GM23248 (cell line): Measurements from ENCODE around the gene AQP2. TPM values are rescaled to one million over a fixed set of nuclear protein-coding genes. Genes with fewer than 3 reads are reported as not detected.

ENCODE experiments used
- DNase-seq: peaks from one replicate; pipeline ENCODE4 v3.0.0-alpha.2; 2015
- H2AFZ ChIP-seq: fragments of 200-600 bp; sonication (generic); 2 replicates; pipeline ENCODE4 v1.6.1; 2016; ENCODE audit warnings: antibody characterized with exemption
- H3F3A ChIP-seq: fragments of 200-600 bp; sonication (generic); 2 replicates; pipeline ENCODE4 v1.6.1; 2016; ENCODE audit warnings: mild to moderate bottlenecking, antibody characterized with exemption, mixed run types; ENCODE audit not compliant: insufficient read depth
- H3K27ac ChIP-seq: fragments of 200-600 bp; sonication (generic); 2 replicates; pipeline ENCODE4 v1.5.1; 2016; ENCODE audit warnings: mild to moderate bottlenecking
- H3K27me3 ChIP-seq: fragments of 200-600 bp; sonication (generic); replicated peaks from 2 replicates; pipeline ENCODE4 v1.6.1; 2016; ENCODE audit warnings: mild to moderate bottlenecking; ENCODE audit not compliant: insufficient read depth
- H3K36me3 ChIP-seq: fragments of 200-600 bp; sonication (generic); 2 replicates; pipeline ENCODE4 v1.6.1; 2016; ENCODE audit warnings: low read depth, mild to moderate bottlenecking
- H3K4me1 ChIP-seq: fragments of 200-600 bp; sonication (generic); 2 replicates; pipeline ENCODE4 v1.6.1; 2016; ENCODE audit warnings: mild to moderate bottlenecking; ENCODE audit not compliant: insufficient read depth
- H3K4me2 ChIP-seq: fragments of 200-600 bp; sonication (generic); one replicate; pipeline ENCODE4 v1.6.1; 2016; ENCODE audit warnings: mild to moderate bottlenecking; ENCODE audit not compliant: unreplicated experiment
- H3K4me3 ChIP-seq: fragments of 200-600 bp; sonication (generic); 2 replicates; pipeline ENCODE4 v1.5.1; 2016; ENCODE audit warnings: mild to moderate bottlenecking
- H3K79me2 ChIP-seq: fragments of 200-600 bp; sonication (generic); 2 replicates; pipeline ENCODE4 v1.6.1; 2016; ENCODE audit warnings: mild to moderate bottlenecking; ENCODE audit not compliant: insufficient read depth
- H3K9ac ChIP-seq: fragments of 200-600 bp; sonication (generic); 2 replicates; pipeline ENCODE4 v1.6.1; 2016; ENCODE audit warnings: mild to moderate bottlenecking
- H3K9me2 ChIP-seq: fragments of 200-600 bp; sonication (generic); 2 replicates; pipeline ENCODE4 v1.6.1; 2016; ENCODE audit warnings: mixed run types, mild to moderate bottlenecking, moderate library complexity; ENCODE audit not compliant: insufficient read depth
- H3K9me3 ChIP-seq: fragments of 200-600 bp; sonication (generic); one replicate; pipeline ENCODE4 v1.6.1; 2017; ENCODE audit warnings: low read depth
- H4K20me1 ChIP-seq: fragments of 200-600 bp; sonication (generic); 2 replicates; pipeline ENCODE4 v1.6.0; 2016; ENCODE audit not compliant: insufficient read depth
- EZH2 ChIP-seq: fragments of 200-600 bp; sonication (generic); IDR thresholded peaks from 2 replicates; pipeline ENCODE4 v1.6.1; 2018; ENCODE audit warnings: antibody characterized with exemption, mild to moderate bottlenecking; ENCODE audit not compliant: insufficient read depth, poor library complexity, severe bottlenecking
- EZH2phosphoT487 ChIP-seq: fragments of 200-600 bp; sonication (generic); IDR thresholded peaks from 2 replicates; pipeline ENCODE4 v1.6.1; 2018; ENCODE audit warnings: antibody characterized with exemption, moderate library complexity, mild to moderate bottlenecking, low read depth; ENCODE audit not compliant: insufficient read depth
- WGBS, 2 experiments: methylation state at CpG; one replicate each; pipeline ENCODE4 v1.1.6; 2015 to 2017; ENCODE audit warnings: low lambda C conversion rate in 2 of 2, low coverage in 1 of 2; ENCODE audit errors: missing lambda C conversion rate in 2 of 2; 5-methylcytosine and 5-hydroxymethylcytosine counted together
- in situ Hi-C: fragments of 300-500 bp; cut with MboI; formaldehyde crosslinking; loops from 2 replicates; pipeline ENCODE4 v1.15.0; 2020
- polyA plus RNA-seq: library from polyadenylated mRNA; unstranded; fragments of >200 nt; fragmentation: Nextera tagmentation; extraction: Ambion mirVana; gene quantifications from 2 replicates; pipeline ENCODE4 v1.2.1, GENCODE V29; 2016
- total RNA-seq: library from RNA; depleted of rRNA; stranded (reverse); fragments of >200 nt; shearing (Covaris generic); gene quantifications from 2 replicates; pipeline ENCODE4 v1.2.3, GENCODE V29; 2014

The AQP2 gene
- total and polyA plus RNA-seq, 2 experiments from 2014 or later, result not detected

- 70 to 71% methylated on average over 7 of the region's 7 CpGs for WGBS, 2 experiments
- H3K9me2 ChIP-seq, result no peaks in the 10 kb centered on the region
- in situ Hi-C loops, result no loop called here
- H3K27ac ChIP-seq, result no peak overlapping the region
- no peaks in the 10 kb centered on the region for H3F3A ChIP-seq
- H3K79me2 ChIP-seq, result no peaks in the 10 kb centered on the region
- no peak for DNase-seq
- no peaks in the 10 kb centered on the region for H3K9me3 ChIP-seq
- no peak overlapping the region for H3K4me2 ChIP-seq
- no peak overlapping the region for H2AFZ ChIP-seq
- no peak overlapping the region for H3K4me3 ChIP-seq
- H3K36me3 ChIP-seq, result no peaks in the 10 kb centered on the region
- no peak overlapping the region for H3K9ac ChIP-seq
- H3K27me3 ChIP-seq, result no peaks in the 10 kb centered on the region
- TF ChIP-seq EZH2phosphoT487 (no peak), EZH2 (no peak)
- peaks cover 13% of the 10 kb centered on the region for H3K4me1 ChIP-seq
- no peaks in the 10 kb centered on the region for H4K20me1 ChIP-seq
Measured at GRCh38 chr12:49932023-49932422, 18.5 kb upstream of the AQP2 start.

GRCh38 chr12:49932533-49933130 lies 17.9 kb upstream of the AQP2 start:
- H3F3A ChIP-seq, result no peaks in the 10 kb centered on the region
- 75 to 79% methylated on average over 8 of the region's 8 CpGs for WGBS, 2 experiments
- no peak overlapping the region for H3K27ac ChIP-seq
- H3K4me1 ChIP-seq, result peaks cover 13% of the 10 kb centered on the region
- no peaks in the 10 kb centered on the region for H4K20me1 ChIP-seq
- no peaks in the 10 kb centered on the region for H3K27me3 ChIP-seq
- in situ Hi-C loops, result no loop called here
- no peaks in the 10 kb centered on the region for H3K36me3 ChIP-seq
- no peaks in the 10 kb centered on the region for H3K9me2 ChIP-seq
- DNase-seq, result no peak
- no peak overlapping the region for H3K4me2 ChIP-seq
- H3K9ac ChIP-seq, result no peak overlapping the region
- H3K9me3 ChIP-seq, result no peaks in the 10 kb centered on the region
- H3K4me3 ChIP-seq, result no peak overlapping the region
- no peak overlapping the region for H2AFZ ChIP-seq
- no peak for TF ChIP-seq EZH2
- no peak for TF ChIP-seq EZH2phosphoT487
- H3K79me2 ChIP-seq, result no peaks in the 10 kb centered on the region

- Histone ChIP-seq H3K4me3 (no peak overlapping the region), H3K79me2 (no peaks in the 10 kb centered on the region), H4K20me1 (no peaks in the 10 kb centered on the region), H3K4me2 (no peak overlapping the region), H3K9me2 (no peaks in the 10 kb centered on the region), H3K4me1 (peaks cover 13% of the 10 kb centered on the region), H3K9ac (no peak overlapping the region), H3K9me3 (no peaks in the 10 kb centered on the region), H3K27me3 (no peaks in the 10 kb centered on the region), H3F3A (no peaks in the 10 kb centered on the region), H3K27ac (no peak overlapping the region), H3K36me3 (no peaks in the 10 kb centered on the region), H2AFZ (no peak overlapping the region)
- TF ChIP-seq EZH2phosphoT487 (no peak), EZH2 (no peak)
- DNase-seq, result no peak
- 92% methylated on average over 5 of the region's 5 CpGs for WGBS, 2 experiments
- in situ Hi-C loops, result no loop called here
Measured at GRCh38 chr12:49933796-49934195, 16.7 kb upstream of the AQP2 start.

- Histone ChIP-seq H3K9me2 (no peaks in the 10 kb centered on the region), H2AFZ (no peak overlapping the region), H4K20me1 (no peaks in the 10 kb centered on the region), H3K4me1 (peaks cover 13% of the 10 kb centered on the region), H3K36me3 (no peaks in the 10 kb centered on the region), H3K4me2 (no peak overlapping the region), H3K27ac (no peak overlapping the region), H3K79me2 (no peaks in the 10 kb centered on the region), H3K9ac (no peak overlapping the region), H3K4me3 (no peak overlapping the region), H3K27me3 (no peaks in the 10 kb centered on the region), H3F3A (no peaks in the 10 kb centered on the region), H3K9me3 (no peaks in the 10 kb centered on the region)
- TF ChIP-seq EZH2 (no peak), EZH2phosphoT487 (no peak)
- DNase-seq, result no peak
- in situ Hi-C loops, result no loop called here
- WGBS, 2 experiments, result 92 to 94% methylated on average over 3 of the region's 3 CpGs
Measured at GRCh38 chr12:49934505-49934904, 16.0 kb upstream of the AQP2 start.

GRCh38 chr12:49936925-49937324 lies 13.6 kb upstream of the AQP2 start:
- TF ChIP-seq EZH2phosphoT487, result no peak
- TF ChIP-seq EZH2, result no peak
- no peak overlapping the region for H3K9ac ChIP-seq
- no peaks in the 10 kb centered on the region for H3K27me3 ChIP-seq
- no peak overlapping the region for H3K4me2 ChIP-seq
- in situ Hi-C loops, result no loop called here
- no peaks in the 10 kb centered on the region for H3K79me2 ChIP-seq
- no peaks in the 10 kb centered on the region for H3K4me1 ChIP-seq
- 72 to 80% methylated on average over 3 of the region's 3 CpGs for WGBS, 2 experiments
- no peak overlapping the region for H3K4me3 ChIP-seq
- no peak overlapping the region for H3K27ac ChIP-seq
- no peak overlapping the region for H2AFZ ChIP-seq
- no peaks in the 10 kb centered on the region for H3K9me2 ChIP-seq
- DNase-seq, result no peak
- H3K36me3 ChIP-seq, result no peaks in the 10 kb centered on the region
- no peaks in the 10 kb centered on the region for H4K20me1 ChIP-seq
- no peaks in the 10 kb centered on the region for H3K9me3 ChIP-seq
- no peaks in the 10 kb centered on the region for H3F3A ChIP-seq
